Measurements from ENCODE around the gene SNIP1.

DNA sequence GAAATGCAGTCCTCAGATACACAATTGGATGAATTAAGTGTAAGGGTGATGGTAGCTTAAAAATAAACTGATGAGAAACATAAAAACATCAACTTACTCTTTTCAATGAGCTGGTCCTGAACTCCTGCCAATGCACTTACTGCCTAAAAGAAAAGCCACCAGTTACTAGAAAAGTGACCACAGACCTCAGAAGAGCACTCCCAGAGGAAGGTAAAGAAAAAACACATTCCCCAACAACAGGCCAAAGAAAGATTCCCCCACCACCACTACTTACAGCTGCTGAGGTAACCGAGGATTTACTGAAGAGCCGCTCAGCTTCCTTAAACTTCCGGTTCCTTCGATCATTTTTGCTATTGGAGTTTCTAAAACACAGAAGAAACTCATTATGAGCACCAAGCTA is 44.9 kb downstream of the SNIP1 start:
- TF ChIP-seq CTCF (IDR thresholded peaks at IDR 0.05; ENCODE audit: low read depth, low read length), result no peak
- TF ChIP-seq POLR2A (IDR thresholded peaks at IDR 0.05; ENCODE audit: extremely low read depth, insufficient read length), result no peak
